Endothelial cell (in vitro differentiated cells): ENCODE data around the gene NTM. TPM values are rescaled to one million over a fixed set of nuclear protein-coding genes. Genes with fewer than 3 reads are reported as not detected.

Source experiments
- DNase-seq: peaks from one replicate; pipeline ENCODE4 v3.0.0; 2021; ENCODE audit warnings: low spot score
- H3K27ac Mint-ChIP-seq: one replicate; pipeline ENCODE4 v1.8.0; 2021; ENCODE audit warnings: mixed read lengths, inconsistent platforms; ENCODE audit not compliant: unreplicated experiment
- H3K27me3 Mint-ChIP-seq: one replicate; pipeline ENCODE4 v1.8.0; 2021; ENCODE audit warnings: mild to moderate bottlenecking, moderate library complexity, mixed read lengths, inconsistent platforms; ENCODE audit not compliant: unreplicated experiment
- H3K36me3 Mint-ChIP-seq: one replicate; pipeline ENCODE4 v1.8.0; 2021; ENCODE audit warnings: mild to moderate bottlenecking, low read depth, mixed read lengths, inconsistent platforms; ENCODE audit not compliant: unreplicated experiment
- H3K4me1 Mint-ChIP-seq: one replicate; pipeline ENCODE4 v1.8.0; 2021; ENCODE audit warnings: mild to moderate bottlenecking, mixed read lengths, inconsistent platforms; ENCODE audit not compliant: unreplicated experiment
- H3K4me3 Mint-ChIP-seq: one replicate; pipeline ENCODE4 v1.8.0; 2021; ENCODE audit warnings: mild to moderate bottlenecking, mixed read lengths, inconsistent platforms; ENCODE audit not compliant: unreplicated experiment
- H3K9me3 Mint-ChIP-seq: one replicate; pipeline ENCODE4 v1.8.0; 2021; ENCODE audit warnings: mixed read lengths, inconsistent platforms; ENCODE audit not compliant: unreplicated experiment
- total RNA-seq: library from RNA; stranded (reverse); fragmentation: NEBNext Ultra II Directional; extraction: Animal tissue kit (Norgen Biotek cat#: 25700); gene quantifications from one replicate; pipeline ENCODE4 v1.2.1, GENCODE V29; 2021; ENCODE audit not compliant: unreplicated experiment
- TF ChIP-seq, protein P1 (sequence below): fragments of 200-600 bp; sonication (generic); IDR thresholded peaks from one replicate; pipeline ENCODE4 v1.5.0; 2021; ENCODE audit warnings: antibody characterized with exemption; ENCODE audit not compliant: unreplicated experiment

NTM gene
- total RNA-seq, 1 donor from 2014 or later: 3.6 TPM

DNA sequence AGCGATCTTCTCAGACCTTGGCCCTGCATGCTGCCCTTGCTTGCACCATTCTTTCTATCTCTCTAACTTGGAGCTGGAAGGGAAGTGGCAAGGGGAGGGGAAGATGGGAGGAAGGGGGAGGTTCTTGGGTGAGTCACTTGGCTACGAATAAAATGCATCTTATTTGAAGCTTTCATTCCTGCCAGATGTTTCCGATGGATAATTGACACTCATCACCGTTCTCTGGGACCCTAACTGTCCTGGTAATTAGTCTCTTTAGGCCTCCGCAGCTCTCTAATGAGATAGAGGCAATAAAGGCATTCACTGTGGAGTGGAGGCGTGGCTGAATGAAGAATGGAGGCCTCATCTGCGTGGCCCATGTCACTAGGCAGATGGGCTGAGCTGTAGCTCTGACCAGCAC, 960.1 kb downstream of the NTM start:
- peaks cover 31% of the 10 kb centered on the region for H3K4me1 Mint-ChIP-seq
- H3K9me3 Mint-ChIP-seq: no peaks in the 10 kb centered on the region
- TF ChIP-seq, protein P1, sequence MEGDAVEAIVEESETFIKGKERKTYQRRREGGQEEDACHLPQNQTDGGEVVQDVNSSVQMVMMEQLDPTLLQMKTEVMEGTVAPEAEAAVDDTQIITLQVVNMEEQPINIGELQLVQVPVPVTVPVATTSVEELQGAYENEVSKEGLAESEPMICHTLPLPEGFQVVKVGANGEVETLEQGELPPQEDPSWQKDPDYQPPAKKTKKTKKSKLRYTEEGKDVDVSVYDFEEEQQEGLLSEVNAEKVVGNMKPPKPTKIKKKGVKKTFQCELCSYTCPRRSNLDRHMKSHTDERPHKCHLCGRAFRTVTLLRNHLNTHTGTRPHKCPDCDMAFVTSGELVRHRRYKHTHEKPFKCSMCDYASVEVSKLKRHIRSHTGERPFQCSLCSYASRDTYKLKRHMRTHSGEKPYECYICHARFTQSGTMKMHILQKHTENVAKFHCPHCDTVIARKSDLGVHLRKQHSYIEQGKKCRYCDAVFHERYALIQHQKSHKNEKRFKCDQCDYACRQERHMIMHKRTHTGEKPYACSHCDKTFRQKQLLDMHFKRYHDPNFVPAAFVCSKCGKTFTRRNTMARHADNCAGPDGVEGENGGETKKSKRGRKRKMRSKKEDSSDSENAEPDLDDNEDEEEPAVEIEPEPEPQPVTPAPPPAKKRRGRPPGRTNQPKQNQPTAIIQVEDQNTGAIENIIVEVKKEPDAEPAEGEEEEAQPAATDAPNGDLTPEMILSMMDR: no peak
- H3K36me3 Mint-ChIP-seq: no peaks in the 10 kb centered on the region
- DNase-seq: no peak
- no peak overlapping the region for H3K4me3 Mint-ChIP-seq
- peaks cover 4% of the 10 kb centered on the region for H3K27me3 Mint-ChIP-seq
- H3K27ac Mint-ChIP-seq: no peak overlapping the region

DNA sequence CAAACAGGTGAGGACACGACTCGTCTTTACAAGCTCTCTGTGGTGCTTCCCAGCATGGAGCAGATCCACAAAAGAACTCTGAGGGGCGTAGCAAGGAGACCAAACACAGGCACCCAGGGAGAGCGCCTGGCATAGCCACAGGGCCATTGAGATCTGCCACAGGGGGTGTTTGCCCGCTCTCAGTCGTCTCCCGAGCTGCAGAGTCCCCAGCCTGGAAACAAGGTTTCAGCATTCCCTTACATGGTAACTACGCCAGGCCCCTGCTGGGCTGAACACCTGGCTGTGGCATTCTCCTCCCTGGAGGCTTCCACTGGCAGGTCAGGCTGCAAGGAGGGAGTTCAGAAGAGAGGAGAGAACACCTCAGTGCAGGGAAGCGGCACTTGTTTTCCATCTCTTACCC, 962.1 kb downstream of the NTM start:
- Mint-ChIP-seq H3K4me1 (peaks cover 26% of the 10 kb centered on the region), H3K36me3 (no peaks in the 10 kb centered on the region), H3K9me3 (no peaks in the 10 kb centered on the region), H3K4me3 (no peak overlapping the region), H3K27ac (no peak overlapping the region), H3K27me3 (peaks cover 4% of the 10 kb centered on the region)
- TF ChIP-seq, protein P1: no peak
- no peak for DNase-seq

DNA sequence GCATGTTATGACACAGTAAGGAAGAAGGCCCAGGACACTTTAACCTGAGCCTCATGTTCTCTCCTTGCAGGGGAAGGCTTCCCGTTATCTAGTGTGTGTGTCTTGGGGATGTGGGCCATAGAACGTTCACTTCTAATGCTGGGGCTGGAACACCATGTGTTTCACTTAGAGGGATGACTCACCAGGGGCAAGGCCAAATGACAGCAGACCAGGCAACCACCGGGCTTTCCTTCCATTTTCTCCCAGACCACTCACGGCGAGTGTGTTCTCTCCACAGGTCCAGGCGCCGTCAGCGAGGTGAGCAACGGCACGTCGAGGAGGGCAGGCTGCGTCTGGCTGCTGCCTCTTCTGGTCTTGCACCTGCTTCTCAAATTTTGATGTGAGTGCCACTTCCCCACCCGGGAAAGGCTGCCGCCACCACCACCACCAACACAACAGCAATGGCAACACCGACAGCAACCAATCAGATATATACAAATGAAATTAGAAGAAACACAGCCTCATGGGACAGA, 964.4 kb downstream of the NTM start:
- Mint-ChIP-seq H3K9me3 (no peaks in the 10 kb centered on the region), H3K4me3 (no peak overlapping the region), H3K36me3 (no peaks in the 10 kb centered on the region), H3K4me1 (peaks cover 10% of the 10 kb centered on the region), H3K27ac (no peak overlapping the region), H3K27me3 (no peaks in the 10 kb centered on the region)
- TF ChIP-seq, protein P1: no peak
- no peak for DNase-seq

DNA sequence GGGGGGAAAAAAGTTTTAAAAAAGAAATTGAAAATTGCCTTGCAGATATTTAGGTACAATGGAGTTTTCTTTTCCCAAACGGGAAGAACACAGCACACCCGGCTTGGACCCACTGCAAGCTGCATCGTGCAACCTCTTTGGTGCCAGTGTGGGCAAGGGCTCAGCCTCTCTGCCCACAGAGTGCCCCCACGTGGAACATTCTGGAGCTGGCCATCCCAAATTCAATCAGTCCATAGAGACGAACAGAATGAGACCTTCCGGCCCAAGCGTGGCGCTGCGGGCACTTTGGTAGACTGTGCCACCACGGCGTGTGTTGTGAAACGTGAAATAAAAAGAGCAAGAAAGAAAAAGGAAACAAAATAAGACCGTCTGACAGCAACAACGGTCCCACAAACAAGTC, 964.9 kb downstream of the NTM start:
- Mint-ChIP-seq H3K27me3 (no peaks in the 10 kb centered on the region), H3K4me1 (peaks cover 6% of the 10 kb centered on the region)

DNA sequence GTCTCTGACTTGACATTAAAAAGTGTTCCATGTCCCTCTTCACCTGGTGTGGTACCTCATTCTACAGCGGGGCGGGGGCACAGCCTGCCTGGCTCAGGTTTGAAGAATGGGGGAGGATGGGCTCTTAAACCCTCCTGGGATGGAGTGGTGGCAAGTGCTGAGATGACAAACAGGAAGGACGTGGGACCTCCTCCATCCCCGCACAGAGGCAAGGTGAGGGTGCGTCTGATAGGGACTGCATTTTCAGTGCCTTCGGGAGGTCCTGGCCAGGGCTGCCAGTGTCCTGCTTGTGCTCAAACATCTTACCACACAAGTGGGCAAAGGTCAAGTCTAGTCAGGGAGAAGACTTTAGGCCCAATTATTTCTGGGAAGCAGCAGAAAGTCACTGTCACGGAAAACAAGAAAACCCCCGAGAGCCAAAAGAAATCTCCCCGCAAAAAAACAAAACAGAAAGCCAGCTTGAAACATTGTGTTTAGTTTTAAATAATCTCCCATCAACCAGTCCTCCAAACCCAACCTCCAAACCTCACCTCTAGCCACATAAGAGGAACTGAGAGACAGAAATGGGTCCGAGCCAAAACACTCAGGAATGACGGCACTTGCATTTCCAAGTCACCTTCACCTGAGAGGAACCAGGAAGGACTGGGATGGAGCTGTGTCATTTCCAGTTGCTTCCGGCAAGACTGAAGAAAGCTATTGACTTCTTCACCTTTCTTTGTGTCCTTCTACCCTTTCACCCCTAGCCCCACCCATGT, 966.5 kb downstream of the NTM start:
- DNase-seq: no peak
- no peaks in the 10 kb centered on the region for H3K4me1 Mint-ChIP-seq
- H3K27me3 Mint-ChIP-seq: peaks cover 2% of the 10 kb centered on the region
- no peaks in the 10 kb centered on the region for H3K9me3 Mint-ChIP-seq
- no peak overlapping the region for H3K4me3 Mint-ChIP-seq
- TF ChIP-seq, protein P1: no peak
- no peaks in the 10 kb centered on the region for H3K36me3 Mint-ChIP-seq
- no peak overlapping the region for H3K27ac Mint-ChIP-seq

More for the DNA sequence above, 964.9 kb downstream of the NTM start:
- no peak overlapping the region for H3K4me3 Mint-ChIP-seq
- TF ChIP-seq, protein P1: no peak
- no peak overlapping the region for H3K27ac Mint-ChIP-seq
- H3K9me3 Mint-ChIP-seq: no peaks in the 10 kb centered on the region
- DNase-seq: no peak
- no peaks in the 10 kb centered on the region for H3K36me3 Mint-ChIP-seq
